Psoas muscle (tissue), 8 donors: Measurements from ENCODE around the gene MYO18A. TPM values are rescaled to one million over a fixed set of nuclear protein-coding genes. Genes with fewer than 3 reads are reported as not detected.

Source experiments
- ATAC-seq, 4 donors: fragments of 200-7000 bp; cut with Tn5 transposase; one replicate each; pipeline ENCODE4 v1.9.1; 2020; ENCODE audit warnings: moderate library complexity in 3 of 4, mild to moderate bottlenecking in 2 of 4
- DNase-seq, 2 donors: peaks; one replicate each; pipeline ENCODE4 v3.0.0-alpha.2; 2020
- H3K27ac ChIP-seq: fragments of 200-600 bp; one replicate; pipeline ENCODE4 v1.8.0; 2022
- H3K27me3 ChIP-seq, 3 donors: fragments of 200-600 bp in 1 of 3; one replicate each; pipeline versions ENCODE4 v1.6.1 to v1.8.0; 2013 to 2022; ENCODE audit warnings: low read length in 2 of 3, mild to moderate bottlenecking in 2 of 3, moderate library complexity in 1 of 3; ENCODE audit not compliant: insufficient read depth in 3 of 3
- H3K36me3 ChIP-seq, 2 donors: fragments of 200-600 bp in 1 of 2; one replicate each; pipeline versions ENCODE4 v1.6.1 to v1.8.0; 2013 to 2022; ENCODE audit warnings: low read depth in 1 of 2, mild to moderate bottlenecking in 1 of 2, moderate library complexity in 1 of 2; ENCODE audit not compliant: insufficient read depth in 1 of 2
- H3K4me1 ChIP-seq: fragments of 200-600 bp; one replicate; pipeline ENCODE4 v1.8.0; 2022
- H3K4me3 ChIP-seq: fragments of 200-600 bp; one replicate; pipeline ENCODE4 v1.8.0; 2022; ENCODE audit warnings: mild to moderate bottlenecking
- H3K9me3 ChIP-seq: fragments of 200-600 bp; one replicate; pipeline ENCODE4 v1.8.0; 2022
- WGBS, 3 donors: extraction: QIAGEN DNeasy Blood & Tissue Kit; methylation state at CpG; one replicate each; pipeline versions ENCODE4 v1.1.6 to v1.1.7; 2013; 5-methylcytosine and 5-hydroxymethylcytosine counted together
- intact Hi-C, 2 donors: fragments of 100-400 bp; cut with DNase I; formaldehyde crosslinking; loops; one replicate each; pipeline versions ENCODE4 v1.11.0 to v1.14.2; 2022
- polyA plus RNA-seq, 3 donors: library from polyadenylated mRNA; stranded (reverse); fragments of 200-250 nt; gene quantifications; one replicate each; pipeline ENCODE4 v1.2.3, GENCODE V29; 2013
- total RNA-seq, 4 donors: library from RNA; stranded (reverse); fragmentation: NEBNext Ultra II Directional in 2 of 4; extraction: Animal tissue kit (Norgen Biotek cat#: 25700) in 2 of 4; gene quantifications; one replicate each; pipeline versions ENCODE4 v1.2.1 to v1.2.4, GENCODE V29; 2021 to 2023
- TF ChIP-seq, protein P1 (sequence below): fragments of 200-600 bp; IDR thresholded peaks from one replicate; pipeline ENCODE4 v1.8.0; 2022; ENCODE audit warnings: antibody characterized with exemption
- donor health status: healthy with polysubstance abuse.
- donor health status: DM: no; HTN: no; CAD: no; lungs with moderate emphysema.
- donor health status: Bipolar disorder and iron deficiency.
- donor health status: healthy.
- donor health status: DM: yes; HTN: yes; CAD: no.
- donor health status: DM: no; HTN: no; CAD: no.
- donor health status: DM: no; HTN: no; CAD: no.
- donor health status: DM: yes; HTN: yes; CAD: no.

The MYO18A gene
- total and polyA plus RNA-seq, 7 donors: 142 to 1,274 (median 770) TPM

DNA sequence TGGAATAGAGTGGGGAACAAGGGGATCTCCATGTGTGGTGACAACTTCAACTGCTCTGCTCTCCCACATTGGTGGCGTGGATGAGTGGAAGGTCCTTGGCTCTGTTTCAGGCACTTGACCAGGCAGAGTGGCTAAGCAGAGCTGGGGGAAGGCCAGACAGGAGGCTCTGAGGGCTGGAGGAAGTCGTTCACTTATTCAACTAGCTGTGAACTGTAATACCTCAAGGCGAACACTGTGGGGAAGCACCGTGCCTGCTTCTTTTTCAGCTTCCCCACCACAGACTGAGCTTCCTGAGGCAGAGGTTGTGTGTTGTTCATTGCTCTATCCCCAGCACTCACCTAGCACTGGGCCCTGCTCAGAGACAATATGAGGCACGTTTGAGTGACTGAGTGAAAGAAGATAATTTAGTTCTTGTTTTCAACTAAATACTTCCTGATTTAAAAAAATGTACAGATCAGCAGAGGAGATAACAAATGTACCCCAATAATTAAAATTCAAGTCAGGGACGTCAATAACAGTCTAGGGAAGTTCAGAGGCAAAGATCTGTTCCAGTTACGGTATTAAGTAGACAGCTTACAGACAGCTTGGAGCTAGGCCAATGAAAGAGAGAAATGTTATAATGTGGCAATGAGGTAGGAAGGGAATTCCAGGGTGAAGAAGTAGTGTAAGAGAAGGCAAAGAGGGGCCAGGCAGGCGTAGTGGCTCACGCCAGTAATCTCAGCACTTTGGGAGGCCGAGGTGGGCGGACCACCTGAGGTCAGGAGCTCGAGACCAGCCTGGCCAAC, 34.7 kb downstream of the MYO18A start:
- H3K27me3 ChIP-seq: no peaks in the 10 kb centered on the region
- H3K9me3 ChIP-seq: no peaks in the 10 kb centered on the region
- TF ChIP-seq, protein P1, sequence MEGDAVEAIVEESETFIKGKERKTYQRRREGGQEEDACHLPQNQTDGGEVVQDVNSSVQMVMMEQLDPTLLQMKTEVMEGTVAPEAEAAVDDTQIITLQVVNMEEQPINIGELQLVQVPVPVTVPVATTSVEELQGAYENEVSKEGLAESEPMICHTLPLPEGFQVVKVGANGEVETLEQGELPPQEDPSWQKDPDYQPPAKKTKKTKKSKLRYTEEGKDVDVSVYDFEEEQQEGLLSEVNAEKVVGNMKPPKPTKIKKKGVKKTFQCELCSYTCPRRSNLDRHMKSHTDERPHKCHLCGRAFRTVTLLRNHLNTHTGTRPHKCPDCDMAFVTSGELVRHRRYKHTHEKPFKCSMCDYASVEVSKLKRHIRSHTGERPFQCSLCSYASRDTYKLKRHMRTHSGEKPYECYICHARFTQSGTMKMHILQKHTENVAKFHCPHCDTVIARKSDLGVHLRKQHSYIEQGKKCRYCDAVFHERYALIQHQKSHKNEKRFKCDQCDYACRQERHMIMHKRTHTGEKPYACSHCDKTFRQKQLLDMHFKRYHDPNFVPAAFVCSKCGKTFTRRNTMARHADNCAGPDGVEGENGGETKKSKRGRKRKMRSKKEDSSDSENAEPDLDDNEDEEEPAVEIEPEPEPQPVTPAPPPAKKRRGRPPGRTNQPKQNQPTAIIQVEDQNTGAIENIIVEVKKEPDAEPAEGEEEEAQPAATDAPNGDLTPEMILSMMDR: peak; percentile 68
- no peaks in the 10 kb centered on the region for H3K36me3 ChIP-seq
- peaks cover 53% of the 10 kb centered on the region for H3K4me1 ChIP-seq
- 24 to 39% (median 27%) methylated on average over 11 to 12 of the region's 12 CpGs for WGBS, 3 donors
- DNase-seq (peak; percentile 55 to 76), ATAC-seq (peak; percentile 38 to 57 (median 50))
- H3K27ac ChIP-seq: peak overlapping the region; percentile 71
- intact Hi-C loops: no loop called here
- H3K4me3 ChIP-seq: no peak overlapping the region

DNA sequence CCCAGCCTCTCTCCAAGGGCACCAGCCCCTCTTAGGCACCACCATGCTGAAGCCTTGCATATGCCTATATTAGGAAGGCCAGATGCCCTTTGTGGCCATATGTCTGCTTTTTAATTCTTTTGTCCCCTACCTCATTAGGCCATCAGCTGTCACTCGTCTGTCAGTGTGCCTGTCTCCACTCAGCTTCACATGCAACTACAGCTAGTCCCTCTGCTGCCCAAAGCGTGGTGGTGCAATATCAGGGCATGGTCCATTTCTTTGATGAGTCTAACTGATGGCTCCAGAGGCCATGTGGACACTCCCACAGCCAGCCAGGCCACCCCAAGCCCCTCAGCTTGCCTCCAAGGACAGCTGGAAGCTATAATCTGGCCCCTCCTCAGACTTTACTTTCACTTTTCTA, 36.3 kb downstream of the MYO18A start:
- Histone ChIP-seq H3K9me3 (no peaks in the 10 kb centered on the region), H3K27ac (peak overlapping the region; percentile 71), H3K4me3 (no peak overlapping the region), H3K4me1 (peaks cover 44% of the 10 kb centered on the region), H3K36me3 (no peaks in the 10 kb centered on the region), H3K27me3 (no peaks in the 10 kb centered on the region)
- TF ChIP-seq, protein P1: peak; percentile 47
- ATAC-seq (peak in 3 of 4 donors; percentile 23 to 45 (median 29)), DNase-seq (peak; percentile 58 to 69)
- intact Hi-C loops: no loop called here
- 26 to 43% (median 42%) methylated on average over 2 of the region's 2 CpGs for WGBS, 3 donors

DNA sequence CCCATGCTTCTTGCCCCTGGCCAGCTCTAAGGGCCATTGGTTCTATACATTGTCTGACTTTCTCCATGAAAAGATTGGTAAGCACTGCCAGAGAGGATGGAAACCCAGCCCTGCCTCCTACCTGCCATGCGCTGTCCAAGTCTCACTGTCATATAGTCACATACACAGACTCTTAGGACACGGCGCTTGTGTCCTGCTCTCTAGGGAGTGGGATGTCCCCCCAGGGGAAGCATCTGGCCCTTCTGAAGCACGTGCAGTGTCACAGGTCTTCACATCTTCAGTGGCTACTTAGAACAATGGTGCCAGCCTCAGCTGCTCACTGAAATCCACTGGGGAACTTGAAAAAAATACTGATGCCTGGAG, 38.7 kb downstream of the MYO18A start:
- ATAC-seq (no peak), DNase-seq (no peak)
- H3K36me3 ChIP-seq: peaks cover 0 to 12% of the 10 kb centered on the region in 2 donors
- WGBS, 3 donors: 63 to 67% (median 66%) methylated on average over 4 of the region's 4 CpGs
- TF ChIP-seq, protein P1: no peak
- H3K9me3 ChIP-seq: no peaks in the 10 kb centered on the region
- intact Hi-C loops: no loop called here
- peak overlapping the region; percentile 78 for H3K4me3 ChIP-seq
- peak overlapping the region; percentile 93 for H3K27ac ChIP-seq
- no peaks in the 10 kb centered on the region for H3K27me3 ChIP-seq
- H3K4me1 ChIP-seq: peaks cover 66% of the 10 kb centered on the region

DNA sequence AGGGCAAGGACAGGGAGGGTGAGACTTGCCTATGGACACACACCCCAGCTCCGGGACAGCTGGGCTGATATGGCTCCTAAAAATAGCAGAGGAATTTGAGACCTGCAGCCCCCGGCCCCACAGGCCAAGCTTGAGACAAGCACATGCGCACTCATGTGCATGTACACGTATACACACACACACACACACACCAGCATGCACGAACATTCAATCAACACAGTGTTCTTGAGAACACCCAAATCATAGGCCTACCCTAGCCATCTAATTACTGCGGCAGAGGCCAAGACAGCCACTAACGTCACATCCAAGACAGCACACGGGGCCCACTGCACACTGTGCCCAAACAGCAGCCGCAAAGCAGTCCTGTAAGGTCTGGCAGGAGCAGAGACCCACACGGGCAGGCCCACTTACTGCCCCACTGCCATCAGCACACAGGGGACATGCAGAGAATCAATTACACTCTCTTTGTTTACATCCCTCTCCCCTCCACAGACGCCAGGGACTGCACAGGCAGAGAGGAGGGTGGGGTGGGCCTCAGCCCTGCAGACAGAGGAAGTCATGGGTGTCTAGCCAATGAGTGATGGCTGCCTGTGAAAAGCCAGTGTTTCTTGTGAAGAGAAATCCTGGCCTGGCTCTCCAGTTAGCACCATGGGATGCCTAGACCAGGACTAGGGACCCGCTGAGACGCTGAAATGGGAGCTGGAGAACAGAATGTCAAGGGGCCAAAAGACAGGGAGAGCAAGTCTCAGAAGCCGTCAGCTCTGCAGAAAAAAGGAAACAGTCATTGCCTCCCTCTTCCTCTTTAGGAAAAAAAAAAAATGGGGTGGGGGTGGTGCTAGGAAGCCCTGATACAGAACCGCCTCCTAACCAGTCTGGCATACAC, 39.3 kb downstream of the MYO18A start:
- TF ChIP-seq, protein P1: no peak
- Histone ChIP-seq H3K36me3 (peaks cover 0 to 18% of the 10 kb centered on the region in 2 donors), H3K9me3 (no peaks in the 10 kb centered on the region), H3K27me3 (no peaks in the 10 kb centered on the region), H3K4me3 (peak overlapping the region; percentile 78), H3K4me1 (peaks cover 68% of the 10 kb centered on the region), H3K27ac (peak overlapping the region; percentile 93)
- DNase-seq (no peak), ATAC-seq (peak in 3 of 4 donors; percentile 41 to 47 (median 46))
- intact Hi-C loops: no loop called here
- 11 to 18% (median 15%) methylated on average over 15 of the region's 15 CpGs for WGBS, 3 donors
